Jurkat, Clone E6-1 (cell line): ENCODE measurements around the gene MBD4.
"Not testable (repeated sequence)": the region's sequence is repeated elsewhere in the genome, so short reads cannot be mapped to it uniquely, and the experiment has no call there.

Experiments used
- DNase-seq: peaks from one replicate; pipeline ENCODE4 v3.0.0-alpha.2; 2011; ENCODE audit warnings: low read depth, low spot score
- H3K4me3 ChIP-seq: 2 replicates; pipeline ENCODE4 v1.5.1; 2011; ENCODE audit warnings: mild to moderate bottlenecking, low read length, control low read depth, moderate library complexity

MBD4 gene

DNA sequence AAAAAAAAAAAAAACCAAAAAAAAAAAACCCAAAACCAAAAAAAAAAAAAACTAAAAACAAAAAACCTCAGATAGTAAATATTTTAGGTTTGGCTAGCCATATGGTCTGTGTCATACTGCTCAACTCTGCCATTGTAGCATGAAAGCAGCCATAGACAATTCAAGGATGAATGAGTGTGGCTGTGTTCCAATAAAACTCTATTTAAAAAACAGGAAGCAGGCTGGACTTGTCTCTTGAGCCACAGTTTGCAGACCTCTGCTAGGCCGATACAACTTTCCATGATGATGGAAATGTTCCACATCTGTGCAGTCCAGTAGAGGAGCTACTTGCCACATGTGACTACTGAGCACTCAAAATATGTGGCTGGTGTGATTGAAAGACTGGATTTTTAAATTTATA, 22.4 kb downstream of the MBD4 start:
- DNase-seq, result no peak
- no peak overlapping the region for H3K4me3 ChIP-seq

DNA sequence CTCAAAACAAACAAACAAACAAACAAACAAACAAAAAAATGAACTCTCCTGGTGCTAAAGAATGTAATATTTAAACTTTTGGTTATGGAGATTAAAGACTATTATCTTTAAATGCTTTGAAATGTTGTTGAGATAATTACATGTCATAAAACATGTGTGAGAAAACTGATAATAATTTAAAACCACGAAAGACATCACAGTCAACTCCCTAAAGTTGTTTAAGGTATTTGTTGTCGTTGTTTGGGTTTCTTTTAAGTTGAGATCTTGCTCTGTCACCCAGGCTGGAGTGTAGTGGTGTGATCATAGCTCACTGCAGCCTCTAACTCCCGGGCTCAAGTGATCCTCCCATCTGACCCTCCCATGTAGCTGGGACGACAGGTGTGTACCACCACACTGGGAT, 23.3 kb downstream of the MBD4 start:
- no peak overlapping the region for H3K4me3 ChIP-seq
- no peak for DNase-seq

DNA sequence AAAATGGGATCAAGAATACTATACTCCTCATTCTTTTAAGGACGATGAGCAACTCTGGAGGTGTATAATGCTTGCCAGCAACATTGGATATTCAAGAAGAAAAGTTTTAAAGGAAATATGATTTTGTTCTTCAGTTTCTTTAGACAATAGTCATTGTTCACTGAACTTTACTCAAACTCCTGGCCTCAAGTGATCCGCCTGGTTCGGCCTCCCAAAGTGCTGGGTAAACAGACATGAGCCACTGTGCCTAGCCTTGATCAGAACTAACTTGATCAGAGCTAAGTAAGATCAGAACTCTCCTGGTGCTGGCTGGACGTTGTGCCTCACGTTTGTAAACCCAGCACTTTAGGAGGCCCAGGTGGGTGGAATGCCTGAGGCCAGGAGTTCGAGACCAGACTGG, 23.9 kb downstream of the MBD4 start:
- H3K4me3 ChIP-seq, result no peak overlapping the region
- DNase-seq, result no peak

- DNase-seq, result no peak
- H3K4me3 ChIP-seq, result no peak overlapping the region
Observed at GRCh38 chr3:129415378-129415777, 24.4 kb downstream of the MBD4 start.

DNA sequence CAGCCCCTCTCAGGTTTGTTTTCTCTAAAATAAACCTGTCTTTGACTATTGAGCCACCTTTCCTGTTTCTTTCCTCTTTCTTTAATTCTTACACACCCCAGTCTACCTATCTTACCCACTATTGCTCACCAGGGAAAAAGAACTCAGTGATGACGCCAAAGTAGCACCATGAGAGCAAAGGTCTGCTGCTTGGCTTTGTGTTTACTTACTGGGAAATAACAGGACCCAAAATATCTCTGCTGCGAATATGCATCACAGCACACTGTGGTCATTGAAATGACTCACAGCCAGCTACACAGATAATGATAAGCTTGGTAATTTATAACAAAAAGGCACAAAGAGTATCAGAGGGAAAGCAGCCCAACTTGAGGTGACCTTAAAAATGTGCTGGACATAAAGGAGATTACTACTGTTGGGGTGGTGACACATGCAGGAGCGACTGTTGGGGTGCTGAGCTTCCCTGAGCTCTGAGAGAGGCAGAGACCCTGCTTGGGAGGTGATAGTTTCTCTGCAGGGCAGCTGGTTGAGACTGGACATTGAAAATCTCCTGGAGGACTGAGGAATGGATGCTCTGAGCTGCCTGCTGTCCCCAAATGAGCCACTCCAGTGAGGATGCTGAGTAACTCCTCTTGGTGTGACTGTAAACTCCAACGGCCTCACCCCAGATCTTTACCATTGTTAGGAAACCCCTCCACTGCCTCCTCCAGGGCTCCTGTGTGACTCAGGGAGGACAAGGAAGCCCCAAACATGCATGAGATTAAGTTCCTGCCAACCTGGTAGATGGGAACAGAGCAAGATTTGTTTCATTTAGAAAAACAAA, 25.9 kb downstream of the MBD4 start:
- no peak overlapping the region for H3K4me3 ChIP-seq
- DNase-seq, result no peak

GRCh38 chr3:129413238-129413637, 26.5 kb downstream of the MBD4 start:
- not testable (repeated sequence) for DNase-seq, H3K4me3 ChIP-seq

DNA sequence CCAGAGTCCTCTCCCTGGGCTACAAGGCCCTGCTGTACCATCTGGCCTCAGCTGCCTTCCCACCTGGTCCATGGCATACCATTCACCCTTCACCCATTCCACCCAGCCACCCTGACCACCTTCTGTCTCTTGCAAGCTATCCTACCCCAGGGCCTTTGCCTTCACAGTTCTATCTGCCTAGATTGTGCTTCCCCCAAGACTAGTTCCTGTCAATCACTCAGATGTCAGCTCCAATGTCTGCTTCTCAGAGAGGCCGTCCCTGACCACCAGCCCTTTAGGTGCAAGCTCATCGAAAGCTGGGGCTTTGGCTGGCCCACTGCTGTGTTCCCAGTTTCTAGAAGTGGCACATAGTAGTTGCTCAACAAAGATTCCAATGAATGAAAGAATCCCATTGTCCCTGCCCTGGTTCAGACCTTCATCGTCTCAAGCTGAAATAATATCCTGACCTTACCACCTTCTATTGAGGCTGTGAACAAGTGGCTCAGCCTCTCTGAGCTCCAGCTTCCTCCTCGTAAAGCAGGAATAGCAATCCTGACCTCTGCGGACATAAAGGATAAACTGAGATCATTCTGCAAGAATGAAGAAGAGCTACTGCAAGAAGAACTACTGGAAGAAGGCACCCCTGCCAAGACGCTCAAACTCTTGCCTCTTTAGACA, 27.1 kb downstream of the MBD4 start:
- DNase-seq, result no peak
- H3K4me3 ChIP-seq, result no peak overlapping the region

DNA sequence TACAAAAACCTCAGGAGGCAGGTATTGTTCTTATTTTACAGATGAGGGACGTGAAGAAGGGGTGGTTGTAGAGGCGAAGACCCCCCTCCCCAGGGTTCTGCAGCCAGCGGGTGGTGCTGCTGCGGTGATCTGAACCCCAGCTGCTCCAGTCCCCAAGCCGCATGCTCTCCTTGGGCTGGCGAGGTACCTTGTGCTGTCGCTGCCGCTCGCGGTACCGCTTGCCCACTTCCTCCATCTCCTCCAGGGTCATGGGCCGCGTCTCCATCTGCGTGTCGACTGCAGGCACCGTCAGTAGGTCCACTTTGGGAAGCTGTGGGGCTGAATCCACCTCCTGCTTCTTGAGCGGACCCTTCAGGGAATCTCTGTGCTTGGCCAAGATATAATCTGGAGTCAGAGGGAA, 28.8 kb downstream of the MBD4 start:
- no peak overlapping the region for H3K4me3 ChIP-seq
- no peak for DNase-seq

DNA sequence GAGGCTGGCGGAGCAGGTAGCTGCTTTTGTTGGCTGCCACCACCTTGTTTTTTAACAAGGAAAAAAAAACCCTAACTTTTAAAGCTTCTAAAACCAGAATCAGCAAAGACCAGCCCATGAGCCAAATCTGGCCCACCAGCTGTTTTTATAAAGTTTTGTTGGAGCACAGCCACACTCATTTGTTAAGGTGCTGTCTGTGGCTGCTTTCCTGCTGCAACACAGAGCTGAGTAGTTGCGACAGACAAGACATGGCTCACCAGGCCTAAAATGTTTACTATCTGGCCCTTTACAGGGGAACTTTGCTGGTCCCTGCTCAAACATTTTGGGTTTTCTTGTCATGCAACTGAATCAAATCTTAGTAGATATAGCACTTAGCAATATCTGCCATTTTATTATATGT, 30.2 kb downstream of the MBD4 start:
- DNase-seq, result no peak
- H3K4me3 ChIP-seq, result no peak overlapping the region

- no peak for DNase-seq
- H3K4me3 ChIP-seq, result no peak overlapping the region
Observed at GRCh38 chr3:129404610-129405009, 35.1 kb downstream of the MBD4 start.

- DNase-seq, result no peak
- H3K4me3 ChIP-seq, result no peak overlapping the region
Observed at GRCh38 chr3:129404130-129404529, 35.6 kb downstream of the MBD4 start.

DNA sequence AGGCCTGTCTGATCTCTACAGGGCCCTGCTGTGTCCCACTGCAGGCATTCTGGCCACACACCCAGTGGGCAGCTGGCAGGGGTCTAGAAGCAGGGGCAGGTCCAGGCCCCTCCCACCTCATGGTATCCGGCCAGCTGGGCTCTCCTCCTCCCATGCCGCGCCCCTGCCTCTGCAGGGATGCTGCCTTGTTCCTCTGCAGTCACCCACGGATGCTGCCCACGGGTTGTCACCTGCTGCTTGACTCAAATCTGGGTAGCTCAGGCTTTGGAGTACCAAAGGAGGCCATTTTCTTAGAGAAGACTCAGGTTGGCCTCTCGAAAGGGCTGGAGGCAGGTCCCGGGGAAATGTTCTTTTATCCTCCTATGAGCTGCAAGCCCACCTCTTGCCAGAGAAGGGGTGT, 36.3 kb downstream of the MBD4 start:
- no peak overlapping the region for H3K4me3 ChIP-seq
- DNase-seq, result no peak

DNA sequence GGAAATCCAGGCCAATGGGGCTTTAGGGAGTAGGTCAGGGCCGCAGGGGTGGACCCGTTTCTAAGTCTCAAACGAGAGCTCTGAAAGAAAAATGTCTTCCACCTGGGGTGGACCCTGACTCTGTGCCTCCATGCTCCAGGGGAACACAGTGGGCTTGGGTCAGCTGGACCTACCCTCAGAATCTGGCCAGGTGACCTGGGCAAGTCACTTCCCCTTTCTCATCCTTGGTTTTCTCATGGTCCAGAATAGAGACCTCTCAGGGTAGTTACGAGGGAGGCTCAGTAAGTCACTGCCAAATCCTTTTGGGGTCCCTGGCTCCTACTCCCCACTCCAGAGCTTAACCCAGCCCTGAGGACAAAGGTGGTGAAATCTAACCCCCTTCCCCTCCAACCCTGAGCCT, 37.1 kb downstream of the MBD4 start:
- DNase-seq, result no peak
- H3K4me3 ChIP-seq, result no peak overlapping the region

DNA sequence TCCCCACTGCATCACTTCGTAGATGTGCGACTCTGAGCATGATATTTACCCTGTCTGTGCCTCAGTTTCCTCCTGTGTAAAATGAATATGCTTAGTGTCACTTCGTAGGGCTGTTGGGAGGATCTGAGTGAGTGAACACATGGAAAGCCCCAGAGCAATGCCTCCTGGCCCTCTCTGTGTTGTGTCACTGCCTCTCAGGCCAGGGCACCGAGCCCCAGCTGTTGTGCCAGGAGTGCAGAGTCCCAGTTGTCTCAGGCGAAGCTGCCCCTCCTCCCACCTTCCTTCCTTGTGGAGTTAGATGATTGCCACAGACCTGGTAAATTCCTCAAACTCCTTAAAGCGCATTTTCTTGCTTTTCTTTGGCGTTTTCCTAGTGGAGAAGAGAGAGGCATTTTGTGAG, 37.5 kb downstream of the MBD4 start:
- DNase-seq, result no peak
- H3K4me3 ChIP-seq, result no peak overlapping the region

DNA sequence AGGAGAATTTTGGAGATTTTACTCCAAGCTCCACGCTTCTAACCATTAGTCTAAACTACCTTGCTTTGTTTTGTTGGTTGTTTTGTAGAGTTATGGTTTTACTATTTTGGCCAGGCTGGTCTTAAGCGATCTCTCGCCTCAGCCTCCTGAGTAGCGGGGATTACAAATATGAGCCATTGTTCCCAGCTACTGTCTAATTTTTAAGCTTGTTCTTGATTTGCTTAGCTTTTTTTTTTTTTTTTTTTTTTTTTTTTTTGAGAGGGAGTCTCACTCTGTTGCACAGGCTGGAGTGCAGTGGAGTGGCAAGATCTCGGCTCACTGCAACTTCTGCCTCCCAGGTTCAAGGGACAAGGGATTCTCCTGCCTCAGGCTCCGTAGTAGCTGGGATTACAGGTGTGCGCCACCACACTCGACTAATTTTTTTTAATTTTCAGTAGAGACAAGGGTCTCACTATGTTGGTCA, 39.8 kb downstream of the MBD4 start:
- DNase-seq, result no peak
- H3K4me3 ChIP-seq, result peak overlapping the region; percentile 77

DNA sequence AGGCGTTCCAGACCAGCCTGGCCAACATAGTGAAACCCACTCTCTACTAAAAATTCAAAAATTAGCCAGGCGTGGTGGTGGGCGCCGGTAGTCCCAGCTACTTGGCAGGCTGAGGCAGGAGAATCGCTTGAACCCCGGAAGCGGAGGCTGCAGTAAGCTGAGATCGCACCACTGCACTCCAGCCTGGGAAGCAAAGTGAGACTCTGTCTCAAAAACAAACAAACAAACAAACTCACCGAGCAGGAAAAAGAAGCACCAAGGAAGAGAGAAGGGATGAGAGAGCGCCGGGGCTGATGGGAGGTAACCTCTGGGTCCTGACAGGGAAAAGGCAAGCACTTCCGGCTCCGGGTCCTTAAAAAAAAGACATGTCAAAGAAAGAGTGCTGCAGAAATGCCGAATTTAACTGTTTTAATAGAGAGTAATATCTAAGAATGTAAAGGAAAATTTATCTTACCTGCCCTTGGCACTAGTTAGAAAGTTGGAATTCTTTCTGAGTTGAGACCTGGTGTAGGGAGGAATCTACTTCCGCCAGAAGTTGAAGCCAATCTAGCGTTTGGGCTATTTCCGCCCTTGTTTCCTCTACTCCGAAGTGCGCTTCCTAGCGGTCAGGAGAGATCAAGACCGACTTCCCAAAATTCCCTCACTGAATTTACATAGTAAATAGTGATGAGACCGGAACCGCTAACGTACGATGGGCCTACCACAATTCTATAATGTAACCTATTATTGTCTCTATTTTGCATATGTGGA, 40.4 kb downstream of the MBD4 start:
- peak; percentile 94 for DNase-seq
- H3K4me3 ChIP-seq, result peak overlapping the region; percentile 77

DNA sequence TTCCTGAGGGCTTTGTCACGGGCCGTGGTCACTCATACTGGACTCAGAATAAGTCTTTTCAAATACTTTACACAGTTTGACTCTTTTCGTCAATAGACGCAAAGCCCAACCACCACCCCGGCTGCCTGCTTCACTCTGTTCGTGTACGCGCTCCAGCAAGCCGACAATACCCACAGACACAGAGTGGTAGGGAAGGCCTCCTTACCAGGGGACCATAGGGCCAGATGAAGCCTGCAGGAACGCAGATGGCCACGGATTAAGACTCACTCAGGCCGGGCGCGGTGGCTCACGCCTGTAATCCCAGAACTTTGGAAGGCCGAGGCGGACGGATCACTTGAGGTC, 41.0 kb downstream of the MBD4 start:
- DNase-seq, result no peak
- H3K4me3 ChIP-seq, result peak overlapping the region; percentile 77

DNA sequence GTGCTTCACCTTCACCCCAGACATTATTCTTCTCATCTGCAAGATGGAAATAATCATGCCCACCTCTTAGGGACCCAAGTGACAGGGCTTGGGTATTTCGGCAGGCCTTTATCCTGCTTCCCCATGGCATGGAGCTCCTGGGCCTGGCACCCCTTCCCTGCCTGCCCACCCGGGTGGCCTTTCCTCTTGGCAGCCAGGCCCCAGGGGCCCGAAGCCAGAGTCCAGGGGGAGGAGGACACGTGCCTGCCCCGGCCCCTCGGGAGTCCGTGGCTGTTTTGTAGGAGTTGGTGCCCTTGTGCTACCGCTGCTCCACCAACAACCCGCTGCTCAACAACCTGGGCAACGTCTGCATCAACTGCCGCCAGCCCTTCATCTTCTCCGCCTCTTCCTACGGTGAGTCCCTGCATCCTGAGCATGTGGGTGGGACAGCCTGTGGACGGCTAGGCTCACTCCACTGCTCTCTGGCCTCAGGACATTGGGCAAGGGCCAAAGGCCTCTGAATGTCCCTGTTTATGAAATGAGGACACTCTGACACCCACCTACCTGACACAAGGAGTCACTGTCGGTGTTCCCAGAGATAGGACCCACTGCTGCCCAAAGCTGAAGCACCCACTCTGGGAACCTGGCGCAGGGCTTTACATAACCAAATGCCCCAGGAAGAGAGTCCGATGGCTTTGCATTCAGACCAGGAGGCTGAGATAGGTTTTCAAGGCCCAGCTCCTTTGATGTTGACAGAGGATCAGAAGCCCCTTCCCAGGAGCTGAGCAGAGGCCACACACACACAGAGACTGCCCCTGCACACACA, 45.8 kb downstream of the MBD4 start:
- not testable (repeated sequence) for DNase-seq, H3K4me3 ChIP-seq

DNA sequence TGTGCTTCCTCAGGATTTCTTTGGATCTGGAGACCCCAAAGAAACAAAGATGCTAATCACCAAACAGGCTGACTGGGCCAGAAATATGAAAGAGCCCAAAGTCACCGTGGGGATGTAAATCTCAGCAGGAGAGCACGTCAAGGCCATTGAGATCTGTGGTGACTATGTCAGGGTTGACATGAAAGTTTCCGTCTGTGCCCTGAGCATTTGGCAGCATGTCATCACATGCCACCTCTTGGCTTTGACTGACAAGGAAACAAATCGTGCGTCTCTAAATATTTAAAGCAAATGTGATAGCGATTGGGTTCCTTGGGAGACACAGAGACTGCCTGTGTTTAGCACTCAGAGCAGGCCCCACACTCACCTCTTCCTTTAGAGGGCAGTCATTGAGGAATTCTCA, 46.5 kb downstream of the MBD4 start:
- H3K4me3 ChIP-seq, result no peak overlapping the region
- DNase-seq, result no peak
